Trophoblast cell (in vitro differentiated cells and primary cell): ENCODE measurements around the gene GNB5.

Experiments
- DNase-seq, 2 donors: peaks; one replicate each; pipeline ENCODE4 v3.0.0-alpha.2; 2016
- H2AFZ ChIP-seq: 2 replicates; pipeline ENCODE4 v1.6.1; 2013; ENCODE audit warnings: low read length, moderate library complexity, mild to moderate bottlenecking; ENCODE audit not compliant: insufficient read depth, poor library complexity
- H2AK5ac ChIP-seq: 2 replicates; pipeline ENCODE4 v1.6.1; 2013; ENCODE audit warnings: mild to moderate bottlenecking, low read length
- H2BK120ac ChIP-seq: 2 replicates; pipeline ENCODE4 v1.6.1; 2013; ENCODE audit warnings: low read length, mild to moderate bottlenecking, moderate library complexity; ENCODE audit not compliant: insufficient read depth, poor library complexity
- H2BK12ac ChIP-seq: 2 replicates; pipeline ENCODE4 v1.6.1; 2013; ENCODE audit warnings: mild to moderate bottlenecking, low read length, moderate library complexity
- H2BK5ac ChIP-seq: 2 replicates; pipeline ENCODE4 v1.6.1; 2013; ENCODE audit warnings: low read length, low read depth, moderate library complexity, mild to moderate bottlenecking; ENCODE audit not compliant: poor library complexity
- H3K14ac ChIP-seq: 2 replicates; pipeline ENCODE4 v1.6.1; 2013; ENCODE audit warnings: mild to moderate bottlenecking, low read length
- H3K18ac ChIP-seq: 2 replicates; pipeline ENCODE4 v1.6.1; 2013; ENCODE audit warnings: mild to moderate bottlenecking, low read length
- H3K23ac ChIP-seq: 2 replicates; pipeline ENCODE4 v1.6.1; 2013; ENCODE audit warnings: low read length
- H3K27ac ChIP-seq: 2 replicates; pipeline ENCODE4 v1.5.1; 2013; ENCODE audit warnings: low read depth, mild to moderate bottlenecking, inconsistent platforms, low read length, moderate library complexity
- H3K27me3 ChIP-seq: 2 replicates; pipeline ENCODE4 v1.6.1; 2013; ENCODE audit warnings: inconsistent platforms, mild to moderate bottlenecking, low read length, moderate library complexity; ENCODE audit not compliant: insufficient read depth
- H3K36me3 ChIP-seq, 2 experiments: 1 replicate in 1 of 2; 2 replicates in 1 of 2; pipeline ENCODE4 v1.6.1; 2013; ENCODE audit warnings: low read length in 2 of 2, mild to moderate bottlenecking in 2 of 2, moderate library complexity in 1 of 2; ENCODE audit not compliant: insufficient read depth in 2 of 2, control insufficient read depth in 1 of 2
- H3K4ac ChIP-seq: 2 replicates; pipeline ENCODE4 v1.6.1; 2013; ENCODE audit warnings: low read depth, mild to moderate bottlenecking, low read length, moderate library complexity
- H3K4me1 ChIP-seq, 2 experiments: 1 replicate in 1 of 2; 2 replicates in 1 of 2; pipeline ENCODE4 v1.6.1; 2013; ENCODE audit warnings: low read length in 2 of 2, mild to moderate bottlenecking in 2 of 2, moderate library complexity in 1 of 2; ENCODE audit not compliant: insufficient read depth in 2 of 2, control insufficient read depth in 1 of 2
- H3K4me2 ChIP-seq: 2 replicates; pipeline ENCODE4 v1.6.1; 2013; ENCODE audit warnings: inconsistent platforms, mild to moderate bottlenecking, low read length, moderate library complexity
- H3K4me3 ChIP-seq: 2 replicates; pipeline ENCODE4 v1.5.1; 2013; ENCODE audit warnings: mild to moderate bottlenecking, low read depth, low read length, inconsistent platforms
- H3K79me1 ChIP-seq: one replicate; pipeline ENCODE4 v1.6.1; 2013; ENCODE audit warnings: low read length
- H3K79me2 ChIP-seq: 2 replicates; pipeline ENCODE4 v1.6.1; 2013; ENCODE audit warnings: low read length, mild to moderate bottlenecking; ENCODE audit not compliant: control insufficient read depth, insufficient read depth, poor library complexity
- H3K9ac ChIP-seq: 2 replicates; pipeline ENCODE4 v1.6.1; 2013; ENCODE audit warnings: mild to moderate bottlenecking, low read length
- H3K9me3 ChIP-seq: 2 replicates; pipeline ENCODE4 v1.6.1; 2013; ENCODE audit warnings: low read depth, mild to moderate bottlenecking, control low read depth, inconsistent platforms, low read length; ENCODE audit not compliant: insufficient read depth
- H4K12ac ChIP-seq: 2 replicates; pipeline ENCODE4 v1.6.1; 2013; ENCODE audit warnings: low read depth, mild to moderate bottlenecking, low read length, moderate library complexity
- H4K8ac ChIP-seq: 2 replicates; pipeline ENCODE4 v1.6.1; 2013; ENCODE audit warnings: low read depth, mild to moderate bottlenecking, low read length, moderate library complexity
- H4K91ac ChIP-seq: one replicate; pipeline ENCODE4 v1.6.1; 2013; ENCODE audit warnings: low read depth, mild to moderate bottlenecking, low read length, moderate library complexity
- WGBS: extraction: QIAGEN DNeasy Blood & Tissue Kit; methylation state at CpG from one replicate; pipeline ENCODE4 v1.1.7; 2013; ENCODE audit warnings: missing lambda C conversion rate; ENCODE audit not compliant: insufficient read length, insufficient coverage; ENCODE audit errors: extremely low coverage; 5-methylcytosine and 5-hydroxymethylcytosine counted together

GNB5 gene

GRCh38 chr15:52154896-52155865 lies 36.0 kb downstream of the GNB5 start:
- no peak overlapping the region for H2AK5ac ChIP-seq
- no peaks in the 10 kb centered on the region for H3K36me3 ChIP-seq
- H3K79me1 ChIP-seq, result no peaks in the 10 kb centered on the region
- no peak overlapping the region for H4K12ac ChIP-seq
- H3K4ac ChIP-seq, result no peak overlapping the region
- no peak overlapping the region for H3K27ac ChIP-seq
- H3K79me2 ChIP-seq, result no peaks in the 10 kb centered on the region
- H3K4me1 ChIP-seq, result no peaks in the 10 kb centered on the region
- H4K8ac ChIP-seq, result no peak overlapping the region
- no peak overlapping the region for H2BK12ac ChIP-seq
- no peak overlapping the region for H3K18ac ChIP-seq
- DNase-seq, result no peak
- no peaks in the 10 kb centered on the region for H3K9me3 ChIP-seq
- H3K4me2 ChIP-seq, result no peak overlapping the region
- WGBS, result no CpG with 5 or more reads among the region's 8 CpGs
- H2BK120ac ChIP-seq, result no peak overlapping the region
- H3K9ac ChIP-seq, result no peak overlapping the region
- no peak overlapping the region for H3K14ac ChIP-seq
- no peak overlapping the region for H2AFZ ChIP-seq
- no peaks in the 10 kb centered on the region for H3K27me3 ChIP-seq
- H3K4me3 ChIP-seq, result no peak overlapping the region
- H3K23ac ChIP-seq, result no peak overlapping the region
- H2BK5ac ChIP-seq, result no peak overlapping the region
- no peak overlapping the region for H4K91ac ChIP-seq

GRCh38 chr15:52153900-52154895 lies 37.0 kb downstream of the GNB5 start:
- Histone ChIP-seq H3K36me3 (no peaks in the 10 kb centered on the region), H3K23ac (no peak overlapping the region), H3K27ac (no peak overlapping the region), H3K79me2 (no peaks in the 10 kb centered on the region), H3K4me2 (no peak overlapping the region), H2BK120ac (no peak overlapping the region), H3K79me1 (no peaks in the 10 kb centered on the region), H3K4me1 (no peaks in the 10 kb centered on the region), H2AFZ (no peak overlapping the region), H2BK5ac (no peak overlapping the region), H3K4me3 (no peak overlapping the region), H2BK12ac (no peak overlapping the region), H3K18ac (no peak overlapping the region), H4K91ac (no peak overlapping the region), H3K9me3 (no peaks in the 10 kb centered on the region), H4K12ac (no peak overlapping the region), H3K9ac (no peak overlapping the region), H3K27me3 (no peaks in the 10 kb centered on the region), H3K4ac (no peak overlapping the region), H4K8ac (no peak overlapping the region), H3K14ac (no peak overlapping the region), H2AK5ac (no peak overlapping the region)
- DNase-seq, result peak in 1 of 2 donors; percentile 13
- no CpG with 5 or more reads among the region's 12 CpGs for WGBS

DNA sequence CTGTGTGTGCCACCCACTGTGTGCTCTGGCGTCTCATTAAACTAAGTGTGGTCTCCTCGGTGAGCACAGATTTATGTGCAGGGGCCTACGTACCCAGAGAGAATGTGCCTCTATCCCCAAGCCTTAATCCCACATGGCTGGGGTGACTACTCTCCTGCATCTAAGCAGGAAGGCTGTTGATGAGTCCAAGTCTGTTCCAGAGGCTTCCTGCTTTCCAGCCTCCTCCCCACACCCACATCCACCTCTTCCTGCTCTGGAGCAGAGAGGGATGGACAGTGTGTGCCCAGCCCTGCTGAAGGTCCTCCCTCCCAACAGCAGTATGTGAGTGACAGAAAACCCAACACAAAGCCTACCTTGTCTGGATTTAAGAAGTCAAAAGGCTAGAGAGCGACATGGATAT lies 39.8 kb downstream of the GNB5 start:
- Histone ChIP-seq H3K4me2 (no peak overlapping the region), H2BK120ac (no peak overlapping the region), H2AFZ (no peak overlapping the region), H2AK5ac (no peak overlapping the region), H3K4ac (no peak overlapping the region), H4K91ac (no peak overlapping the region), H3K79me2 (no peaks in the 10 kb centered on the region), H3K27ac (no peak overlapping the region), H3K9ac (no peak overlapping the region), H2BK5ac (no peak overlapping the region), H3K36me3 (no peaks in the 10 kb centered on the region), H3K79me1 (no peaks in the 10 kb centered on the region), H2BK12ac (no peak overlapping the region), H4K8ac (no peak overlapping the region), H3K4me1 (no peaks in the 10 kb centered on the region), H3K23ac (no peak overlapping the region), H3K14ac (no peak overlapping the region), H3K4me3 (no peak overlapping the region), H3K18ac (no peak overlapping the region), H3K9me3 (no peaks in the 10 kb centered on the region), H3K27me3 (no peaks in the 10 kb centered on the region), H4K12ac (no peak overlapping the region)
- DNase-seq, result no peak
- WGBS, result no CpG with 5 or more reads among the region's 4 CpGs

- Histone ChIP-seq H3K4me3 (no peak overlapping the region), H3K4me2 (no peak overlapping the region), H2BK5ac (no peak overlapping the region), H2BK120ac (no peak overlapping the region), H4K91ac (no peak overlapping the region), H2AK5ac (no peak overlapping the region), H3K23ac (no peak overlapping the region), H3K4ac (no peak overlapping the region), H3K18ac (no peak overlapping the region), H3K27me3 (no peaks in the 10 kb centered on the region), H3K36me3 (no peaks in the 10 kb centered on the region), H3K14ac (no peak overlapping the region), H3K79me2 (no peaks in the 10 kb centered on the region), H3K9me3 (no peaks in the 10 kb centered on the region), H4K12ac (no peak overlapping the region), H3K4me1 (no peaks in the 10 kb centered on the region), H4K8ac (no peak overlapping the region), H2BK12ac (no peak overlapping the region), H2AFZ (no peak overlapping the region), H3K79me1 (no peaks in the 10 kb centered on the region), H3K27ac (no peak overlapping the region), H3K9ac (no peak overlapping the region)
- no peak for DNase-seq
- WGBS, result no CpG with 5 or more reads among the region's 4 CpGs
Measured at GRCh38 chr15:52150871-52151270, 40.3 kb downstream of the GNB5 start.
